Activated CD8-positive, alpha-beta T cell treated with anti-CD3 and anti-CD28 coated beads, Interleukin-2, amount 10 ng/mL, durations not matched to agents 7 days and 5 days (primary cell): ENCODE results near the gene ANKRD16. TPM values are rescaled to one million over a fixed set of nuclear protein-coding genes. Genes with fewer than 3 reads are reported as not detected.
"Not testable (repeated sequence)": the region's sequence is repeated elsewhere in the genome, so short reads cannot be mapped to it uniquely, and the experiment has no call there.

Experiments
- ATAC-seq: fragments of 150-1000 bp; cut with Tn5 transposase; one replicate; pipeline ENCODE4 v1.10.0; 2021; ENCODE audit warnings: moderate library complexity
- CTCF ChIA-PET: fragments of 350-600 bp; sonication (Branson Sonifier 250); formaldehyde crosslinking; loops from one replicate; lab custom pipeline; 2021; ENCODE audit warnings: antibody characterized with exemption; lab: Charles Lee
- POLR2A ChIA-PET: fragments of 350-600 bp; sonication (Branson Sonifier 250); formaldehyde crosslinking; loops from one replicate; lab custom pipeline; 2021; ENCODE audit warnings: antibody characterized with exemption; lab: Charles Lee
- DNase-seq: peaks from one replicate; pipeline ENCODE4 v3.0.0-alpha.2; 2020
- H3K27ac Mint-ChIP-seq: one replicate; pipeline ENCODE4 v1.8.0; 2021; ENCODE audit warnings: mild to moderate bottlenecking, mixed read lengths
- H3K27me3 Mint-ChIP-seq: one replicate; pipeline ENCODE4 v1.8.0; 2021; ENCODE audit warnings: low read depth, mixed read lengths
- H3K36me3 Mint-ChIP-seq: one replicate; pipeline ENCODE4 v1.8.0; 2021; ENCODE audit warnings: low read depth, mixed read lengths
- H3K4me1 Mint-ChIP-seq: one replicate; pipeline ENCODE4 v1.8.0; 2021; ENCODE audit warnings: low read depth, mixed read lengths
- H3K4me3 Mint-ChIP-seq: one replicate; pipeline ENCODE4 v1.8.0; 2021; ENCODE audit warnings: mild to moderate bottlenecking, mixed read lengths
- H3K9me3 Mint-ChIP-seq: one replicate; pipeline ENCODE4 v1.8.0; 2022; ENCODE audit warnings: mixed read lengths; ENCODE audit not compliant: insufficient read depth
- total RNA-seq, 2 experiments: library from RNA; stranded (reverse); gene quantifications; one replicate each; pipeline ENCODE4 v1.2.3, GENCODE V29; 2021

The ANKRD16 gene
- total RNA-seq, 2 experiments from 2014 or later: 5.2 to 5.7 TPM

- DNase-seq (no peak), ATAC-seq (no peak)
- Mint-ChIP-seq H3K27ac (no peak overlapping the region), H3K9me3 (no peaks in the 10 kb centered on the region), H3K4me3 (peak overlapping the region; percentile 19), H3K36me3 (peaks cover 34% of the 10 kb centered on the region), H3K27me3 (no peaks in the 10 kb centered on the region), H3K4me1 (peaks cover 61% of the 10 kb centered on the region)
- ChIA-PET POLR2A (no interaction called here), CTCF (interaction anchor here (3.5 kb wide), 1 partner anchor 19 kb away, joined by 15 read pairs; no protein-coding TSS in a partner anchor)
Measured at GRCh38 chr10:5892007-5892406, 2.3 kb upstream of the ANKRD16 start.

- ChIA-PET POLR2A (interaction anchor here (0.5 to 1.7 kb wide), 3 partner anchors 13 to 159 kb away, joined by 3 to 7 read pairs (median 6); partner anchors contain the start of gene IL15RA), CTCF (interaction anchor here (0.6 to 3.1 kb wide), 7 partner anchors 8 to 195 kb away, joined by 3 to 12 read pairs (median 3); partner anchors contain the start of gene IL15RA)
- H3K4me1 Mint-ChIP-seq: peaks cover 52% of the 10 kb centered on the region
- no peaks in the 10 kb centered on the region for H3K27me3 Mint-ChIP-seq
- H3K36me3 Mint-ChIP-seq: peaks cover 27% of the 10 kb centered on the region
- no peak for DNase-seq
- ATAC-seq: no peak
- H3K4me3 Mint-ChIP-seq: peak overlapping the region; percentile 83
- peak overlapping the region; percentile 75 for H3K27ac Mint-ChIP-seq
- no peaks in the 10 kb centered on the region for H3K9me3 Mint-ChIP-seq
Measured at GRCh38 chr10:5891009-5891408, 1.3 kb upstream of the ANKRD16 start.

DNA sequence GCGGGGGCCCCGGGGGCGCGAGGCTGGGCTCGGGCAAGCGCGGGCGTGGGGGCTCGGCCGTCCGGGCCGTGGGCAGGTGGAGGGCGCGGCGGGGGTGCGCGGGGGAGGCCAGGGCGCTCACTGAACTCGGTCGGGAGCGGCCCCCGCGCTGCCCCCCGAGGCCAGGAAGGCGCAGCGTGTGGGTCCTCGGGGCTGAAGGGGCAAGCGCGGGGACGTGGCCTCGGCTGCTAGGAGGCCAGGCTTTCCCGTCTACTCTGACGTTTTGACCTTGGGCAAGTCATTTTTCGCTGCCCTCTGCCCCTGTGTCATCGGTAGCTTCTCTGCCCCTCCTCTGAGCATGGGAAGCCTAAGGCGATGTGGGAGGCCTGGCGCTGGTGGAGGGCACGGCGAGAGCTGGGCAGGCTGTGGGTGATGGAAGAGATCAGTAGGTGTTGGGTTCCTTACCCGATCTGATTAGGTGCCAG lies 791 bp upstream of the ANKRD16 start:
- DNase-seq (peak; percentile 41), ATAC-seq (peak; percentile 10)
- Mint-ChIP-seq H3K4me1 (peaks cover 47% of the 10 kb centered on the region), H3K4me3 (peak overlapping the region; percentile 83), H3K36me3 (peaks cover 25% of the 10 kb centered on the region), H3K27ac (peak overlapping the region; percentile 75), H3K9me3 (no peaks in the 10 kb centered on the region), H3K27me3 (no peaks in the 10 kb centered on the region)
- ChIA-PET POLR2A (interaction anchor here (0.5 to 2.6 kb wide), 5 partner anchors 14 to 160 kb away, joined by 3 to 14 read pairs (median 6); partner anchors contain the start of genes GDI2 and IL15RA), CTCF (interaction anchor here (0.6 to 3.1 kb wide), 12 partner anchors 9 to 268 kb away, joined by 3 to 12 read pairs (median 4); partner anchors contain the start of gene IL15RA)

GRCh38 chr10:5888843-5889623 lies 660 bp downstream of the ANKRD16 start:
- Mint-ChIP-seq H3K36me3 (peaks cover 20% of the 10 kb centered on the region), H3K27me3 (no peaks in the 10 kb centered on the region), H3K4me1 (peaks cover 39% of the 10 kb centered on the region), H3K9me3 (no peaks in the 10 kb centered on the region), H3K27ac (peak overlapping the region; percentile 32), H3K4me3 (peak overlapping the region; percentile 80)
- DNase-seq (peak; percentile 56), ATAC-seq (peak; percentile 34)
- ChIA-PET CTCF (interaction anchor here (0.9 to 3.1 kb wide), 10 partner anchors 11 to 266 kb away, joined by 3 to 12 read pairs (median 5); no protein-coding TSS in a partner anchor), POLR2A (interaction anchor here (0.8 to 2.6 kb wide), 4 partner anchors 75 to 513 kb away, joined by 3 to 14 read pairs (median 3); partner anchors contain the start of gene GDI2)

DNA sequence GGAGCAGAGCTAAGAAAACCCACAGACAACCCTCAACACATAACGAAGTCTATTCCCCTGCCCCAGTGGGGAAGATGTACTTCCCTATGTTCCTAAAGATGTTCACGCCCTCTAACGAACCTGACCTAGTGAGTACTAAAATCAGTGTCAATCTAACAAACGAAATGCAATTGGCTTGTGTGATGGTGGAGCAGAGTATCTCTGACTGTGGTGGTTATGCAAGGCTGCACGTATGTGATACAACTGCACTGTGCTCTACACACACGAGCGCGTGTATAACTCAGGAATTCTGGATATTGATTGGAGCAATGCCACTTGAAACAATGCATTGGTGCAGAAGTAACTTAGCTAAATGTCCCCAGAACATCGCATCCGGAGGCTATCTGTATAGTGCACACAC lies 1.3 kb downstream of the ANKRD16 start:
- Mint-ChIP-seq H3K27me3 (no peaks in the 10 kb centered on the region), H3K27ac (no peak overlapping the region), H3K9me3 (no peaks in the 10 kb centered on the region), H3K4me1 (peaks cover 33% of the 10 kb centered on the region), H3K4me3 (peak overlapping the region; percentile 78), H3K36me3 (peaks cover 19% of the 10 kb centered on the region)
- CTCF ChIA-PET: interaction anchor here (0.8 to 3.1 kb wide), 7 partner anchors 9 to 513 kb away, joined by 3 to 12 read pairs (median 4); no protein-coding TSS in a partner anchor
- DNase-seq (no peak), ATAC-seq (no peak)
- POLR2A ChIA-PET: interaction anchor here (0.8 to 2.6 kb wide), 4 partner anchors 75 to 514 kb away, joined by 3 to 14 read pairs (median 3); partner anchors contain the start of gene GDI2

GRCh38 chr10:5887641-5888040 lies 2.1 kb downstream of the ANKRD16 start:
- ChIA-PET POLR2A (interaction anchor here (1.3 kb wide), 1 partner anchor 77 kb away, joined by 3 read pairs; no protein-coding TSS in a partner anchor), CTCF (interaction anchor here (0.8 to 1.7 kb wide), 4 partner anchors 9 to 514 kb away, joined by 3 to 6 read pairs (median 4); no protein-coding TSS in a partner anchor)
- Mint-ChIP-seq H3K27ac (no peak overlapping the region), H3K27me3 (no peaks in the 10 kb centered on the region), H3K36me3 (peaks cover 23% of the 10 kb centered on the region), H3K9me3 (no peaks in the 10 kb centered on the region), H3K4me3 (no peak overlapping the region), H3K4me1 (peaks cover 32% of the 10 kb centered on the region)
- no peak for DNase-seq
- ATAC-seq: no peak

GRCh38 chr10:5887029-5887428 lies 2.7 kb downstream of the ANKRD16 start:
- DNase-seq (no peak), ATAC-seq (no peak)
- CTCF ChIA-PET: no interaction called here
- Mint-ChIP-seq H3K4me1 (peaks cover 26% of the 10 kb centered on the region), H3K9me3 (no peaks in the 10 kb centered on the region), H3K27me3 (no peaks in the 10 kb centered on the region), H3K36me3 (peaks cover 23% of the 10 kb centered on the region), H3K4me3 (no peak overlapping the region), H3K27ac (no peak overlapping the region)
- POLR2A ChIA-PET: interaction anchor here (1.3 kb wide), 1 partner anchor 76 kb away, joined by 3 read pairs; no protein-coding TSS in a partner anchor

DNA sequence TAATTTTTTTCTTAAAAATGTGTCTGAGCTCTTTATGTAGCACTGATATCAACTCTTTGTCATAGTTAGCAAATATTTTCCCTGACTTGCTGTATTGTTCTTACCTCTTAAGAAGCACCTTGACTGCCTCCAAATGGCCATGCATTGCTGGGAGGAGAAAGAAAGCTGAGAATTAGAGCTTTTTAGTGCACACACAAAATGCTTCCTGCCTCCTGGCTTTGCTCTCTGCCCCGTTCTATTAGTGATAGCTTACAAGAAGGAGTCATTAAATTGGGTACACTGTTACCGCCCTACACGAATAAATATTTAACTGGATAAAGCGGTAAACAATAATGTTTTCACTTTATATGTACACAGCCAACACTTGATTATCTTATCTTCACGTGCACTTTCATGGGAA lies 4.1 kb downstream of the ANKRD16 start:
- no peak overlapping the region for H3K4me3 Mint-ChIP-seq
- H3K27me3 Mint-ChIP-seq: no peaks in the 10 kb centered on the region
- DNase-seq (no peak), ATAC-seq (no peak)
- CTCF ChIA-PET: interaction anchor here (1.7 kb wide), 1 partner anchor 11 kb away, joined by 7 read pairs; no protein-coding TSS in a partner anchor
- peaks cover 25% of the 10 kb centered on the region for H3K36me3 Mint-ChIP-seq
- POLR2A ChIA-PET: interaction anchor here (1.4 kb wide), 1 partner anchor 72 kb away, joined by 3 read pairs; no protein-coding TSS in a partner anchor
- no peaks in the 10 kb centered on the region for H3K9me3 Mint-ChIP-seq
- no peak overlapping the region for H3K27ac Mint-ChIP-seq
- peaks cover 14% of the 10 kb centered on the region for H3K4me1 Mint-ChIP-seq

DNA sequence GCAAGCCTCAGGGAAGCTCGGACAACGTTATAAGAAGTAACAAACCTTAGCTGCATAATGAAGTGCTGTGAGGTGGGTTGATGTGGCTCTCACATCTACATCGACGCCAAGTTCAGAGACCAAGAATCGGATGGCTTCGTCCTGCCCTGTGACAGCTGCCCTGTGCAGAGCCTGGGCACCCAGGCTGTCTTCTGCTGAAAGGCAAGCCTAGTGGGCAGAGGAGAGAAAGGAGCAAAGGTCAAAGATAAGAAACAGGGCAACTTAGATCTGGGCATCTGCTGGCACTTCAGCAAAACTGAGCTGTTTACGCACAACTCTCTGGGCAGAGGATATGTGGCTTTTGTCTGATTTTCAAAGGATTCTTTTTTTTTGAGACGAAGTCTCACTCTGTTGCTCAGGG lies 6.7 kb downstream of the ANKRD16 start:
- ATAC-seq: no peak
- H3K27ac Mint-ChIP-seq: no peak overlapping the region
- CTCF ChIA-PET: interaction anchor here (0.5 to 1.6 kb wide), 3 partner anchors 9 to 765 kb away, joined by 3 to 5 read pairs (median 4); no protein-coding TSS in a partner anchor
- POLR2A ChIA-PET: no interaction called here
- no peak overlapping the region for H3K4me3 Mint-ChIP-seq
- no peaks in the 10 kb centered on the region for H3K9me3 Mint-ChIP-seq
- H3K4me1 Mint-ChIP-seq: peaks cover 4% of the 10 kb centered on the region
- no peak for DNase-seq
- H3K27me3 Mint-ChIP-seq: no peaks in the 10 kb centered on the region
- peaks cover 35% of the 10 kb centered on the region for H3K36me3 Mint-ChIP-seq

GRCh38 chr10:5877041-5877440 lies 12.7 kb downstream of the ANKRD16 start:
- H3K4me3 Mint-ChIP-seq, H3K27ac Mint-ChIP-seq, ATAC-seq, DNase-seq, H3K4me1 Mint-ChIP-seq, POLR2A ChIA-PET, H3K27me3 Mint-ChIP-seq, H3K9me3 Mint-ChIP-seq: not testable (repeated sequence)
- H3K36me3 Mint-ChIP-seq: peaks cover 18% of the 10 kb centered on the region
- CTCF ChIA-PET: interaction anchor here (1.9 kb wide), 1 partner anchor 13 kb away, joined by 8 read pairs; the partner anchor contains the start of genes ANKRD16 and FBH1

GRCh38 chr10:5876181-5876768 lies 13.4 kb downstream of the ANKRD16 start:
- no peak overlapping the region for H3K27ac Mint-ChIP-seq
- ChIA-PET CTCF (no interaction called here), POLR2A (no interaction called here)
- no peaks in the 10 kb centered on the region for H3K27me3 Mint-ChIP-seq
- ATAC-seq (no peak), DNase-seq (no peak)
- peaks cover 16% of the 10 kb centered on the region for H3K36me3 Mint-ChIP-seq
- H3K4me3 Mint-ChIP-seq: no peak overlapping the region
- peaks cover 6% of the 10 kb centered on the region for H3K4me1 Mint-ChIP-seq
- no peaks in the 10 kb centered on the region for H3K9me3 Mint-ChIP-seq
